ENCODE measurements around the gene RTP5.
A peak's percentile ranks its signal among the peaks of the same experiment; 100 is the strongest.

RTP5 gene

DNA sequence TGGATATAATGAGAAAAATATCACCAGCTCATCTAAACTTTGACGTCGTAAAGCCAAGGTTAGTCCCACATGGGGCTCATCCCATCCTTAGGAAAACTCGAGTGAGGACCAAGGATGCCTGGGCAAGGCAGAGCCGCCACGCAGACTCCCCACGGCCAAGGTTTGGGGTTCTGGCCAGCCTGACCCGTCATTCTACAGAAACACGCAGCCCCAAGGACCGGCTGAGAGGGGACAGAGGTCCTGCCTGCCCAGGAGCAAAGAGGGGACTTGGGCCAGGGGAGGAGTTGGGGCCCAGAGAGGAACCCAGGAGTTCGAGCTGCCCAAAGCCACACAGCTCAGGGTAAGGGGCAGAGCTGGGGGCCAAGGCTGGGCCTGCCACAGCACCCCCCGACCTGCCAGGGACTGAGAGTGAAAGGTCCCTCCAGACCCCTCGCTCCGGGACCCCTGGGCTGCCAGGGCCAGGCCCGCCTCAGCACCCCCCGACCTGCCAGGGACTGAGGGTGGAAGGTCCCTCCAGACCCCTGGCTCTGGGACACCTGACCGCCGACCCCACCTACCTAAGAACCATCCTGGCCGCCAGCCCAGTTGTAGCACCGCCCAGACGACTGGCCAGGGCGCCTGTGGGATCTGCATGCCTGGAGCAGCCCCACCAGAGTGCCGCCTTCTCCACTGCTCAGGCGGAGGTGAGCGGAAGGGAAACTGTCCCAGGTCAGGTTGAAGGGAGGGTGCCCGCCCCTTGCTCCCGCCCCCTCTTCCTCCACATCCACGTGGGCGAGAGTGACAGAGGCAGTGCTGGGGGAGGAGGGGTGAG lies 11.1 kb upstream of the RTP5 start, which contains the start of gene PDCD1:
TSS of gene PDCD1 (minus strand) at position 689 of the 811 bp plus-strand sequence. CDS start at position 633, 56 bp downstream.
- peaks cover 14% of the 10 kb centered on the region for H3K4me1 Mint-ChIP-seq
- TF ChIP-seq, protein P1, sequence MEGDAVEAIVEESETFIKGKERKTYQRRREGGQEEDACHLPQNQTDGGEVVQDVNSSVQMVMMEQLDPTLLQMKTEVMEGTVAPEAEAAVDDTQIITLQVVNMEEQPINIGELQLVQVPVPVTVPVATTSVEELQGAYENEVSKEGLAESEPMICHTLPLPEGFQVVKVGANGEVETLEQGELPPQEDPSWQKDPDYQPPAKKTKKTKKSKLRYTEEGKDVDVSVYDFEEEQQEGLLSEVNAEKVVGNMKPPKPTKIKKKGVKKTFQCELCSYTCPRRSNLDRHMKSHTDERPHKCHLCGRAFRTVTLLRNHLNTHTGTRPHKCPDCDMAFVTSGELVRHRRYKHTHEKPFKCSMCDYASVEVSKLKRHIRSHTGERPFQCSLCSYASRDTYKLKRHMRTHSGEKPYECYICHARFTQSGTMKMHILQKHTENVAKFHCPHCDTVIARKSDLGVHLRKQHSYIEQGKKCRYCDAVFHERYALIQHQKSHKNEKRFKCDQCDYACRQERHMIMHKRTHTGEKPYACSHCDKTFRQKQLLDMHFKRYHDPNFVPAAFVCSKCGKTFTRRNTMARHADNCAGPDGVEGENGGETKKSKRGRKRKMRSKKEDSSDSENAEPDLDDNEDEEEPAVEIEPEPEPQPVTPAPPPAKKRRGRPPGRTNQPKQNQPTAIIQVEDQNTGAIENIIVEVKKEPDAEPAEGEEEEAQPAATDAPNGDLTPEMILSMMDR (IDR thresholded peaks at IDR 0.05; ENCODE audit: unreplicated experiment in 3 of 3) = no peak
- no peaks in the 10 kb centered on the region for H3K36me3 Mint-ChIP-seq (ENCODE audit: low read depth)
- H3K4me3 Mint-ChIP-seq = peak within 1 kb of the TSS in 2 of 3 experiments; percentile 40 to 59
- H3K27me3 Mint-ChIP-seq (ENCODE audit: low read depth) = peaks cover 8% of the 10 kb centered on the region
- H3K27ac Mint-ChIP-seq = peak within 1 kb of the TSS in 2 of 3 experiments; percentile 83 to 88
- no peaks in the 10 kb centered on the region for H3K9me3 Mint-ChIP-seq

DNA sequence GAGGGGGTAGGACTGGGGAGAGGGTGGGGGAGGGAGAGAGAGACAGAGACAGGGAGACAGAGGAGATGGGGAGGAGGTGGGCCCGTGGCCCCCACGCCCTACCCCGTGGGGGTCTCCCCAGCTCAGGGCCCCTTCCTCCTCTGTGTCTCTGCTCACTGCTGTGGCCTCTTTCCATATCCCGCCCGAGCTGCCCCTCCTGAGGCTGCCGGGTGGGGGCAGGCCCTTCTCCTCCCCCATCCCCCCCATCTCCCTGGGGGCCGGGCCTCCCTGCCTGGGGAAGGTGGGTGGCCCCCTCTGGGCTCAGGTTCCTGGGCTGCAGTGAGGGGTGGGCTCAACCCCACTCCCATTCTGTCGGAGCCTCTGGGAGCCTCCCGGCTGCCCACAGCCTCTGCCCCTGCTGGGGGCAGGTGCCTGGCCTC lies 10.5 kb upstream of the RTP5 start:
- TF ChIP-seq, protein P1 (IDR thresholded peaks at IDR 0.05; ENCODE audit: unreplicated experiment in 3 of 3) = no peak
- Mint-ChIP-seq H3K27me3 (ENCODE audit: low read depth) (peaks cover 8% of the 10 kb centered on the region), H3K36me3 (ENCODE audit: low read depth) (no peaks in the 10 kb centered on the region), H3K4me3 (no peak overlapping the region), H3K27ac (no peak overlapping the region), H3K4me1 (peaks cover 16% of the 10 kb centered on the region), H3K9me3 (no peaks in the 10 kb centered on the region)

DNA sequence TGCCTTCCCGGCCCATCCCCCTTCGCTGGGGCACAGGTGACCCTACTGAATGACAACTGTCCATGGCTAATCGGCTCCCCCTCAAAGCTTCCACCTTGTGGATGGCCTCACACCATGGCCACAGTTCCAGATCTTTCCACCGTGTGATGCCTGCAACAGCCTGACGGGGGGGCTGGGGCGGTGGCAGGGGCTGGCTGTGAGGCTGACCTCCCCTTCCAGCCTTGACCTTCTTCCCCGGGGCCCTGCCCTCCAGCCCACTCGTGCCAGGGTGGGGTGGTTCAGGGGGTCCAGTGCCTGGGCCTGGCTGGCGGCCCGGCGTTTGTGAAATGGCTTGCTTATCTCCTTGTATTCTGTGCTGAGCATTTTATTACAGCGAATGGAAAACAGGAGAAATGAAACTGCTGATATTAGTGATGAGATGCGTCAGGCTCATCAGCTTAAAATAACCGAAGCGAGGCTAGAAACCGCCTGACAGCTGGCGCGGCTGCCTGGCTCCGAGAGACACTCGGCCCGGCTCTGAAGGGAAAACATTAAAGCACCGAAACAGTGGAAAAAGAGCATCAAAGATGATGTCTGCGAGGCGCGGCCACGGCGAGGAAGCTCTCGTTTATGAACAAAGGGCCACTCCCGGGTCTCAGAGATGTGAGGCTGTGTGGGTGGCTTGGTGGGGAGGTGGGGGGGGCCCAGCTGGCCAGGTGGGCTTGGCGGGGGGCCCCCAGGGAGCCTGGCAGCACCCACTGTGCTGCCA lies 9.9 kb upstream of the RTP5 start:
- TF ChIP-seq, protein P1 (IDR thresholded peaks at IDR 0.05; ENCODE audit: unreplicated experiment in 3 of 3) = no peak
- Mint-ChIP-seq H3K9me3 (no peaks in the 10 kb centered on the region), H3K27me3 (ENCODE audit: low read depth) (peaks cover 11% of the 10 kb centered on the region), H3K4me3 (peak overlapping the region in 2 of 3 experiments; percentile 40 to 59), H3K4me1 (peaks cover 22% of the 10 kb centered on the region), H3K27ac (peak overlapping the region in 2 of 3 experiments; percentile 83 to 88), H3K36me3 (ENCODE audit: low read depth) (no peaks in the 10 kb centered on the region)

DNA sequence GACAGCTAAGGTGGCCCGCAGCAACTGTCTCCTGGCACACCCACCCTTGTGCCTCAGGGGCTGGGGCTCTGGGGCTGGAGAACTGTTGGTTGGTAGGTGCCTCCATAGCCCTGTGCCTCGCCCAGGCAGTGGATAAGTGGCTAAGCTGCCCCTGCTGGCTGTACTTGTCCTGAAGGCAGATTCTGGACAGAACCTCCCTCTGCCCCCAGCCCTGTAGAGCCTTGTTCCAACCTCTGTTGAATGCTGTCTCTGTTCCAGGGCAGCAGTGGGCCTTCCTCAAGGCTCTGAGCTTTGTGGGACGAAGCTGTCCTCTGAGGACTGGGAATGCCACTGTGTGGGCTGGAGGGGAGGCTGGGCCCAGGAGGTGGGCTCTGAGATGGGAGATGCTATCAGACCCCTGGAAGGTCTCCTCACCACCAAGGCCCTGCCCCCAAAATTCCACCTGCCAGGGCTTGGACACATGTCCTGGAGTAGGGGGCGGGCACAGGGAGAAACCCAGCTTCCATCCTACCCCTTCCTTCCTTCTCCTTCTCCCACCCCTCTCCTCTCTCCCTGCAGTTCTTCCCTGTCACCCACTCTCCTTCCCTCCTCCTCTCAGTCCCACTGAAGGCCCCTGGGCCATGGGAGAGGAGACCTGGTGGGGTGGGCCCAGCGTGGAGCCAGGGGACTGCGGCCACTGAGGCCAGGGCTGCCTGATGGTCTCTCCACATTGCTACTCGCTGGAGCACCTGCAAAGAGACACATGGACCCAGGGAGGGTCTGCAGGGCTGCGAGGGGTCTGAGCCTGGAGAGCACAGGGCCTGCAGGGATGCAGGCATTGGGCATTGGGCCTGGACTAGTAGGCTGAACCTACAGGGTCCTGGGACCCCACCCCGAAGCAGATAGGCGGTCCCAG lies 9.1 kb upstream of the RTP5 start:
- peak overlapping the region in 1 of 3 experiments; percentile 83 for H3K27ac Mint-ChIP-seq
- H3K27me3 Mint-ChIP-seq (ENCODE audit: low read depth) = peaks cover 15% of the 10 kb centered on the region
- H3K9me3 Mint-ChIP-seq = no peaks in the 10 kb centered on the region
- H3K36me3 Mint-ChIP-seq (ENCODE audit: low read depth) = no peaks in the 10 kb centered on the region
- TF ChIP-seq, protein P1 (IDR thresholded peaks at IDR 0.05; ENCODE audit: unreplicated experiment in 3 of 3) = no peak
- no peak overlapping the region for H3K4me3 Mint-ChIP-seq
- H3K4me1 Mint-ChIP-seq = peaks cover 28% of the 10 kb centered on the region

DNA sequence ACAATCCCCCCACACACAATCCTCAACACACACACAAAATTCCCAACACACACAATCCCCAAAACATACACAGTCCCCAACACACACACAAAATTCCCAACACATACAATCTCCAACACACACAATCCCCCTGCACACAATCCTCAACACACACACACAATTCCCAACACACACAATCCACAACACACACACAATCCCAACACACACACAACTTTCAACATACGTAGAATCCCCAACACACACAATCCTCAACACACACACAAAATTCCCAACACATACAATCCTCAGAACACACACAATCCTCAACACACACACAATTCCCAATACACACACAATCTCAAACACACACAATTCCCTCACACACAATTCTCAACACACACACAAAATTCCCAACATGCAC lies 8.3 kb upstream of the RTP5 start:
- Mint-ChIP-seq H3K27me3 (ENCODE audit: low read depth) (peaks cover 15% of the 10 kb centered on the region), H3K9me3 (no peaks in the 10 kb centered on the region), H3K27ac (peak overlapping the region; percentile 10 to 41 (median 25)), H3K4me1 (peaks cover 34% of the 10 kb centered on the region), H3K36me3 (ENCODE audit: low read depth) (no peaks in the 10 kb centered on the region), H3K4me3 (no peak overlapping the region)
- TF ChIP-seq, protein P1 (IDR thresholded peaks at IDR 0.05; ENCODE audit: unreplicated experiment in 3 of 3) = no peak

All from nephron (organoid).